Stimulated activated CD4-positive, alpha-beta T cell treated with anti-CD3 and anti-CD28 coated beads, TNF-alpha, amount 100 ng/mL, for 48 hours (primary cell): Measurements from ENCODE around the gene RSPH3.
"Not testable (repeated sequence)": the region's sequence is repeated elsewhere in the genome, so short reads cannot be mapped to it uniquely, and the experiment has no call there.

ENCODE experiments used
- DNase-seq, 3 donors: peaks; one replicate each; pipeline ENCODE4 v3.0.0-alpha.2; 2020; ENCODE audit warnings: low read depth in 3 of 3

RSPH3 gene

GRCh38 chr6:158972241-158973233 lies 27.5 kb downstream of the RSPH3 start:
- DNase-seq, result no peak

- no peak for DNase-seq
Observed at GRCh38 chr6:158970640-158971275, 29.2 kb downstream of the RSPH3 start.

- DNase-seq, result no peak
Observed at GRCh38 chr6:158969148-158969547, 30.9 kb downstream of the RSPH3 start.

- DNase-seq, result no peak
Observed at GRCh38 chr6:158963020-158963808, 36.8 kb downstream of the RSPH3 start.

GRCh38 chr6:158962371-158962770 lies 37.6 kb downstream of the RSPH3 start:
- no peak for DNase-seq

- DNase-seq, result no peak
Observed at GRCh38 chr6:158960026-158960425, 40.0 kb downstream of the RSPH3 start.

- no peak for DNase-seq
Observed at GRCh38 chr6:158959552-158959951, 40.5 kb downstream of the RSPH3 start.

GRCh38 chr6:158958504-158959386 lies 41.3 kb downstream of the RSPH3 start:
- no peak for DNase-seq

GRCh38 chr6:158955255-158955654 lies 44.7 kb downstream of the RSPH3 start:
- DNase-seq, result no peak

- DNase-seq, result no peak
Observed at GRCh38 chr6:158954753-158955152, 45.2 kb downstream of the RSPH3 start.

- not testable (repeated sequence) for DNase-seq
Observed at GRCh38 chr6:158952011-158952410, 48.0 kb downstream of the RSPH3 start.

GRCh38 chr6:158951565-158951964 lies 48.4 kb downstream of the RSPH3 start:
- not testable (repeated sequence) for DNase-seq

- no peak for DNase-seq
Observed at GRCh38 chr6:158947284-158947683, 52.7 kb downstream of the RSPH3 start.

GRCh38 chr6:158943380-158944032 lies 56.5 kb downstream of the RSPH3 start:
- no peak for DNase-seq

- DNase-seq, result no peak
Observed at GRCh38 chr6:158942349-158942748, 57.7 kb downstream of the RSPH3 start.

GRCh38 chr6:158941246-158941645 lies 58.8 kb downstream of the RSPH3 start:
- DNase-seq, result no peak

- DNase-seq, result no peak
Observed at GRCh38 chr6:158939255-158940159, 60.5 kb downstream of the RSPH3 start.

- no peak for DNase-seq
Observed at GRCh38 chr6:158938811-158939254, 61.2 kb downstream of the RSPH3 start.

GRCh38 chr6:158938220-158938619 lies 61.8 kb downstream of the RSPH3 start:
- DNase-seq, result no peak
